NCI-H2196 treated with DMSO at 0.1 percent for 48 hours (cell line): ENCODE measurements around the gene OR51A2.
"Not testable (repeated sequence)": the region's sequence is repeated elsewhere in the genome, so short reads cannot be mapped to it uniquely, and the experiment has no call there.

Experiments
- DNase-seq: peaks from one replicate; lab custom pipeline; 2025; ENCODE audit not compliant: unreplicated experiment; lab: John Stamatoyannopoulos, UW

The OR51A2 gene, protein sequence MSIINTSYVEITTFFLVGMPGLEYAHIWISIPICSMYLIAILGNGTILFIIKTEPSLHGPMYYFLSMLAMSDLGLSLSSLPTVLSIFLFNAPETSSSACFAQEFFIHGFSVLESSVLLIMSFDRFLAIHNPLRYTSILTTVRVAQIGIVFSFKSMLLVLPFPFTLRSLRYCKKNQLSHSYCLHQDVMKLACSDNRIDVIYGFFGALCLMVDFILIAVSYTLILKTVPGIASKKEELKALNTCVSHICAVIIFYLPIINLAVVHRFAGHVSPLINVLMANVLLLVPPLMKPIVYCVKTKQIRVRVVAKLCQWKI

GRCh38 chr11:4955613-4956012 is at the start of gene OR51A2:
Gene OR51A2 (minus strand): TSS chr11:4955713. CDS start chr11:4955713, 0 bp downstream.
- not testable (repeated sequence) for DNase-seq

GRCh38 chr11:5004424-5005274 is 49.1 kb upstream of the OR51A2 start:
- DNase-seq: peak; percentile 55

DNA sequence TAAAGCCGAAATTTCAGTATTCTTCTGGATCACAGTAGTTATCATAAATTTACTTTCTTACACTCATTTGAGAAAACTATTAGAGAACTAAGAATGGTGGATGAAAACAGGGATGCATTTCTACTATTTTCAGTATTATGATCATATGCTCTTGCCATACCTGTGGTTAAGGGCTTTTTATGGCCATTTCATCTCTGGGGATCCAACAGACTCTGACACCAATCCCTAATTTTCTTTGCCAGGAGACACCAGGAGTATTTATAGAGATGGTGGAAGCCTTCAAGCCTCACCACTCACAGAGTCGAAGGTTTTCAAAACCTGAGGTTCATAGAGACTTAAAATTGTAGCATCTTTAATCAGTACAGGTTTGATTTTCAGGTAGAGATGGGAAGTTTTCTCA is 39.0 kb upstream of the OR51A2 start, which contains the start of gene OR51L1:
OR51L1 (plus strand) TSS at position 301 of the 400 bp plus-strand sequence. CDS start 4,132 bp downstream, outside the sequence.
- no peak for DNase-seq

DNA sequence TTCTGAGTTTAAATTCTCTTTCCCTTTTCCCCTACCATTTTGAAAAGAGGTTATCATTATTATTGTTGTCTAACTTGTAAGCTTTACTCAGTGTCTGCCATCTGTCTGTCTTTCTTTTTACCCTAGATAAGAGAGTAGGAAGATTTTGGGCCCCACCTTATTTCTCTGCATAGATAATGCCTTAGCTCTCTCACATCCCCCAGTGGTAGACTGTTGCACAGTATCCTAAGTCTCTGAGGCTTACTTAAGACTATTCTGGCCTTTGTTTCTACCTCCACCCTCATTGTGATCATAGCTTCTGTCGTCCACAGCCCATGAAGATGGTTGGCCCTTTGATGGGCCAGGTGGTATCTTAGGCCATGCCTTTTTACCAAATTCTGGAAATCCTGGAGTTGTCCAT is 35.5 kb upstream of the OR51A2 start:
- no peak for DNase-seq

DNA sequence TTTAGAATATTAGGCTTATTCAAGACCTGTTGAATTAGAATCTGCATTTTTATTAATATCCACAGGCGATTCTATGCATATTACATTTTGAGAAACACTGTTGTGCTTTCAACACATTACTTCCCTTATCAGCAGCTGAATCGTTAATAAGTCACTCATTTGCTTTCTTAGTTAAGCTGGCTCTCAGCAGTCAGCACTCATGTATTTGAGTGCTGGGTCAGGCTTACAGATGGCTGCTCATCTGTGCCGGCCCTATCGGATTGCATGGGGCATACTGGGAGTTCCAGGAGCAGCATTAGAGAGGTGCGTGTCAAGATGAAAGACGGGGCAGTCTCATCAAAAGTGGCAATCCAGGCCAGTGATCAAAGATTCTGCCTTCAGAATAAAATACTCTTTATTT is 28.3 kb upstream of the OR51A2 start:
- no peak for DNase-seq

- DNase-seq: no peak
These were observed 27.2 kb upstream of the OR51A2 start for GRCh38 chr11:4982678-4983077.

DNA sequence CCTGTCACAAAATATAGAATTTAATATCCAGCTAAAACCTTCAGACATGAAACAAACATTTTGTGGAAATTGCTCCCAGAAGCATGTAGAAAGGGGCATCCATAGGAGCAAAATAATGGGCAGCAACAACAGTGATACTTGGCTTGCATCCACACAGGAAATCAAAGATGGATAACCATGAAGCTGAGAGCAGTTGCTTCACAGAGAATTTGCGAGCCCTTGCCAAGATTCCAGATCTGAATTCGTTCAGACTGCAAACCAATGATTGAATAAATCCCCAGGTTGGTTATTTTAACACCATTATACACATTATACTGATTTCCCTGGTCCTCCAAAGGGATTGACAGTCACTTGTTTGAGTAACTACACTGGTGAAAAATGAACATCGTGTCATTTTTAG is 23.5 kb upstream of the OR51A2 start:
- no peak for DNase-seq

DNA sequence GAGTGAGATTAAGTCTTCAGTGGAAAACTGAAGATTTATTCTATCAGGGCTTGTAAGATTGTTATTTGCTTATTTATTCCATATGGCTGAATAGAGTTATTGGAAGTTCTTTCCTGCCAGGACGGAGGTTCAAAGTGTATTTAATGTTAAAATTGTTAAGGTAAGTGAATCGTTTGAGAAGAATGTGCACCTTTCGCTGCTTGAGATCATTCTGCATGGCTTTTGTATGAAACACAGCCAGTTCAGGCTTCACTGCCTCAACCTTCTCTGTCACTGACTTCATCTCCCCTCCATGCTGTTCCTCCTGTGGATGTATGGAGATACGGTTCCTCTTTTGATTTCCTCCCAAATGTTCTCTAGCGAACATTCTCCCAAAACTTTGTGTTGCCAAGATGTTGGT is 19.9 kb upstream of the OR51A2 start:
- no peak for DNase-seq

GRCh38 chr11:4962816-4963215 is 7.3 kb upstream of the OR51A2 start:
- no peak for DNase-seq

DNA sequence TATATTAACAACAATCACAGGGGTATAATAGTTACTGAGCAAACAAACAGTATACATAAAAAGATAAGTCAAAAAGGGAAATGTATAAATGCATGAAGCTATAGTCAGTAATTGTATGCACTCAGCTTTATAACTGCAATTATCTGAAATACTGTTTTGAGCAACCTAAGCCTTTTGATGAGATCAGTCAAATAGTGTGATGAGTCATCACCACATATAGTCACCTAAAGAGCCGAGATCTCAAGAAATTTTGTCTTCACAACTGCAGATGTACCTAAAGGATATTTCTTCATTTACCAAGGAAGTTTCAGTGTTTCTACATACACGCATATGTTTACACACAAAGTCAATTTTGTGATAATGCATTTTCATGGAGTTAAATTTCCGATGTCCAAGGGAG is 5.4 kb upstream of the OR51A2 start:
- no peak for DNase-seq

DNA sequence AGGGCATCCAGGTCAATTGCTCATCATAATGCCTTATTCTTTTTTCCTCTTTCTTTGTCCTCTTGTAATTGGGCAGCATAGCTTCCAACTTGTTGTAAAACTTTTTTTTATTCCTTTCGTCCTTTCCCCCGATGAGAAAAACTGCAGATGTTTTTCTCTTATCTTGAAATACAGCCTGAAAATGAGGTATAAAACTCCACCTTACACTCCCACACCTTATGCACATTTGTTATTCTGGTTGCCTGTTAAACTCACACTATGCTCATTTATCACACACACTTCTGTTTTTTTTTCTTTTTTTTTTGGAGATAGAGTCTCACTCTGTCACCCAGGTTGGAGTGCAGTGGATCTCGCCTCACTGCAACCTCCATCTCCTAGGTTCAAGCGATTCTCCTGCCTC is 1.9 kb upstream of the OR51A2 start:
- no peak for DNase-seq

- DNase-seq: no peak
These were observed 8.0 kb downstream of the OR51A2 start, which contains the start of gene OR51A4 for GRCh38 chr11:4947505-4947904. Gene OR51A4 (minus strand): TSS chr11:4947605. CDS start chr11:4947100, 505 bp downstream.

DNA sequence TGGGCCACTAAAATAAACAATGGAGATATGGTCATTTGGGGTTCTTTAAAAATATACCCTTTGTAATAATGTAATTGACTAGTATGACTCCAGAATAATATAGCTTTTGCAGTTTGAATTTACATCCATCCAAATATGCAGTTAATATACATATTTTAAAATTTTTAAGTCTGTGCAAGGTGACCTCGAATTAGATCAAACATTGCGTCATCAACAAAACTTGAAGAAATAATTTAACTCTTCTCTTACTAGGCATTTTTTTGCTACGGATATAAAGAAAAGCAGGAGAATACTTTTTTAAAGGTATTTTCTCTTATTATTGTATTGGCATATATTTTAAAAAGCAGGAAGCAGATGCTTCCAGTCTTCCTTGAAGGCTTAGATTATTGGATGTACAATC is 18.8 kb downstream of the OR51A2 start:
- no peak for DNase-seq

- no peak for DNase-seq
These were observed 22.8 kb downstream of the OR51A2 start for GRCh38 chr11:4932751-4933150.

DNA sequence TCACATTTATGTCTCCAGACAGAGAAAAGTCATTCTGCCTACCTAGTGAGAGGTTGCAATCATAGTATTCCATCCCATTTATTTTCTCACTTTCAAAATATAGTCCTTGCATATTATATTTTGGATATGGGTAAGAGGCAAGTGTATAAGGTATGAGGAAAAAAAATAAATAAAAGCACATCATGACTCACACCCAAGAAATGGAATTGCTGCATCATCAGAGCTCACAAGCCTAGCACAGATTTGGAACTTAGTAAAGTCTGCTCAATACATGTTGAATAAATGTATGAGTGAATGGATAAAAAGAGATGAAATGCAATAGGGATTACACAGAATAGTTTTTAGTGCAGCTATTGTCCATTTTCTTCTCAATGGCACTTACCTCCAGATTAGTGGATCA is 28.9 kb downstream of the OR51A2 start:
- no peak for DNase-seq

DNA sequence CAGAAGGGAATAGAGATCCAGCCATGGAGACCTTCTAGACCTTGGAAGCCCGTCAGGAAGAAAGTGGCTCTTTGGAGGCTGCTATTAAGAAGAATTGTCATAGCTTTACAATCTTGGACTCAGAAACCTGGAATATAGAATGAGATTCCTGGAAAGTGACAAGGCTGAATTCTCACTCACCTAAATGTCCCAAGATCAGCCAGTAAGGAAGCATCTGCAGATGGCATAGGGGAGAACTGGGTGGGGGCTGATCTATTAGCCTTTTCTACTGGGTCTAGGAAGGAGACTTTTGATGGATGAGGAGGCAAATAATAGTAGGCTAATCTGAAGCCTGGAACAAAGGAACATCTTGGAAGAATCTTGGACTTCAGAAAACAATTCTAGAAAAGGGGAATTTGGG is 31.3 kb downstream of the OR51A2 start, which contains the start of gene OR51G1:
OR51G1 (minus strand) TSS at position 101 of the 400 bp plus-strand sequence; CDS start at position 101, 0 bp downstream.
- DNase-seq: no peak

GRCh38 chr11:4922304-4922703 is 33.2 kb downstream of the OR51A2 start:
- no peak for DNase-seq

GRCh38 chr11:4921796-4922195 is 33.7 kb downstream of the OR51A2 start:
- DNase-seq: no peak

GRCh38 chr11:4919250-4919649 is 36.3 kb downstream of the OR51A2 start, which contains the start of gene OR51G2:
Gene OR51G2 (minus strand): TSS chr11:4919350. CDS start chr11:4915663, 3,687 bp downstream.
- no peak for DNase-seq

GRCh38 chr11:4916581-4916980 is 38.9 kb downstream of the OR51A2 start:
- no peak for DNase-seq
